K562 (cell line): Measurements from ENCODE around the gene KMT2A. TPM values are rescaled to one million over a fixed set of nuclear protein-coding genes. Genes with fewer than 3 reads are reported as not detected.
A peak's percentile ranks its signal among the peaks of the same experiment; 100 is the strongest.

ENCODE experiments used
- ATAC-seq: fragments of 200-7000 bp; cut with Tn5 transposase; 3 replicates; pipeline ENCODE4 v1.9.1; 2020; ENCODE audit warnings: moderate library complexity
- BruUV-seq: library from RNA; stranded (reverse); fragments of 400-500 nt; replicated peaks from 2 replicates; lab custom pipeline; 2021; lab: Mats Ljungman, UMichigan
- CTCF ChIA-PET: fragments of 300-600 bp; formaldehyde crosslinking; extraction: SDS; loops from one replicate; lab custom pipeline; 2021; ENCODE audit warnings: low intra/inter-chr PET ratio; lab: Yijun Ruan, JAX
- POLR2A ChIA-PET: fragments of 300-600, 350-650 bp; sonication (Branson Sonifier 250); formaldehyde crosslinking; extraction: SDS; loops from one replicate; lab custom pipeline; 2021; ENCODE audit warnings: antibody characterized with exemption, inconsistent platforms; lab: Yijun Ruan, JAX
- DNase-seq, 4 experiments: peaks; one replicate each; pipeline versions ENCODE4 v3.0.0 to v3.0.0-alpha.2; 2011 to 2018; ENCODE audit warnings: low spot score in 3 of 4, mixed read lengths in 3 of 4; ENCODE audit errors: extremely low read depth in 1 of 4
- FAIRE-seq: peaks from 2 replicates; lab custom pipeline; 2011; peaks lifted over from hg19 to GRCh38; lab: Jason Lieb, UNC
- H2AFZ ChIP-seq: 2 replicates; pipeline ENCODE4 v1.6.0; 2011; ENCODE audit warnings: low read depth, low read length, control low read depth, inconsistent platforms
- H3K27ac ChIP-seq: fragments of 200-600 bp; 3 replicates; pipeline ENCODE4 v1.8.0; 2011; ENCODE audit warnings: low read depth, mild to moderate bottlenecking, control low read depth, inconsistent platforms, low read length, moderate library complexity, mixed read lengths; ENCODE audit errors: extremely low read depth
- H3K27me3 ChIP-seq, 2 experiments: fragments of 300-600 bp in 1 of 2; 2 replicates in 1 of 2; 3 replicates in 1 of 2; pipeline versions ENCODE4 v1.6.0 to v1.8.0; 2011; ENCODE audit warnings: inconsistent platforms in 2 of 2, low read length in 2 of 2, mild to moderate bottlenecking in 1 of 2, mixed read lengths in 1 of 2, moderate library complexity in 1 of 2; ENCODE audit not compliant: control insufficient read depth in 2 of 2, insufficient read depth in 2 of 2
- H3K36me3 ChIP-seq: fragments of 300-600 bp; 3 replicates; pipeline ENCODE4 v1.8.0; 2011; ENCODE audit warnings: mild to moderate bottlenecking, low read length, inconsistent platforms; ENCODE audit not compliant: control insufficient read depth, insufficient read depth
- H3K4me1 ChIP-seq, 2 experiments: fragments of 200-600 bp in 1 of 2; replicated peaks in 1 of 2; 2 replicates in 1 of 2; 3 replicates in 1 of 2; pipeline versions ENCODE4 v1.5.1 to v1.8.0; 2011; ENCODE audit warnings: inconsistent platforms in 2 of 2, low read length in 2 of 2, mild to moderate bottlenecking in 1 of 2, mixed read lengths in 1 of 2, moderate library complexity in 1 of 2; ENCODE audit not compliant: control insufficient read depth in 2 of 2, insufficient read depth in 2 of 2
- H3K4me2 ChIP-seq: 2 replicates; pipeline ENCODE4 v1.6.1; 2011; ENCODE audit warnings: low read length, control low read depth, inconsistent platforms, mixed read lengths; ENCODE audit not compliant: insufficient read depth
- H3K4me3 ChIP-seq: fragments of 200-600 bp; sonication (generic), shearing (Covaris generic); 2 replicates; pipeline ENCODE4 v1.5.1; 2016; ENCODE audit warnings: control low read depth, inconsistent platforms
- H3K79me2 ChIP-seq: fragments of 200-600 bp; 3 replicates; pipeline ENCODE4 v1.8.0; 2011; ENCODE audit warnings: low read length, inconsistent platforms; ENCODE audit not compliant: control insufficient read depth, insufficient read depth
- H3K9ac ChIP-seq, 2 experiments: 2 replicates each; pipeline versions ENCODE4 v1.6.0 to v1.6.1; 2011; ENCODE audit warnings: low read depth in 2 of 2, low read length in 2 of 2, control low read depth in 1 of 2, inconsistent platforms in 1 of 2, mild to moderate bottlenecking in 1 of 2, mixed read lengths in 1 of 2; ENCODE audit not compliant: insufficient read depth in 1 of 2
- H3K9me1 ChIP-seq: one replicate; pipeline ENCODE4 v1.6.0; 2011; ENCODE audit warnings: inconsistent platforms, mild to moderate bottlenecking, low read length, moderate library complexity; ENCODE audit not compliant: control insufficient read depth, insufficient read depth
- H3K9me3 ChIP-seq: replicated peaks from 2 replicates; pipeline ENCODE4 v1.5.1; 2011; ENCODE audit warnings: low read depth, low read length, inconsistent platforms; ENCODE audit not compliant: control insufficient read depth, insufficient read depth
- H4K20me1 ChIP-seq: replicated peaks from 2 replicates; pipeline ENCODE4 v1.6.1; 2011; ENCODE audit warnings: low read length, inconsistent platforms, mixed read lengths; ENCODE audit not compliant: control insufficient read depth, insufficient read depth
- ARID1B ChIP-seq: fragments of 450-650 bp; IDR thresholded peaks from 2 replicates; pipeline ENCODE4 v1.6.1; 2016; ENCODE audit warnings: antibody characterized with exemption, mild to moderate bottlenecking, inconsistent platforms
- CBFA2T2 ChIP-seq: fragments of 450-650 bp; conservative IDR thresholded peaks from 2 replicates; pipeline ENCODE4 v1.6.1; 2017; ENCODE audit warnings: mild to moderate bottlenecking
- CBFA2T3 ChIP-seq: fragments of 450-650 bp; IDR thresholded peaks from 2 replicates; pipeline ENCODE4 v1.6.1; 2017
- DPF2 ChIP-seq: fragments of 450-650 bp; IDR thresholded peaks from 2 replicates; pipeline ENCODE4 v1.6.1; 2016
- HIVEP1 ChIP-seq: fragments of 250-450 bp; sonication (Bioruptor Pico); IDR thresholded peaks from 2 replicates; pipeline ENCODE4 v1.4.0; 2020; ENCODE audit warnings: mild to moderate bottlenecking
- MTA2 ChIP-seq: fragments of 450-650 bp; IDR thresholded peaks from 2 replicates; pipeline ENCODE4 v1.6.1; 2016; ENCODE audit warnings: low read depth
- RCOR1 ChIP-seq, 2 experiments: IDR thresholded peaks; 2 replicates each; pipeline ENCODE4 v1.6.1; 2012; ENCODE audit warnings: low read depth in 2 of 2, low read length in 2 of 2, borderline replicate concordance in 1 of 2, improper control_type of control experiment in 1 of 2
- RFX7 ChIP-seq: fragments of 250-450 bp; sonication (Bioruptor Pico); IDR thresholded peaks from 2 replicates; pipeline ENCODE4 v1.5.1; 2021; ENCODE audit warnings: mild to moderate bottlenecking
- SMARCA4 ChIP-seq: fragments of 450-650 bp; IDR thresholded peaks from 2 replicates; pipeline ENCODE4 v1.6.1; 2016
- SOX6 ChIP-seq: fragments of 450-650 bp; IDR thresholded peaks from 2 replicates; pipeline ENCODE4 v1.6.1; 2014; ENCODE audit warnings: mild to moderate bottlenecking
- TAF1 ChIP-seq: IDR thresholded peaks from 2 replicates; pipeline ENCODE4 v1.6.1; 2011; ENCODE audit warnings: mild to moderate bottlenecking, low read length, moderate library complexity; ENCODE audit not compliant: insufficient read depth, control insufficient read depth, severe bottlenecking; ENCODE audit errors: extremely low read depth
- TAL1 ChIP-seq: fragments of 450-650 bp; IDR thresholded peaks from 2 replicates; pipeline ENCODE4 v1.6.1; 2016; ENCODE audit warnings: mild to moderate bottlenecking
- TCF3 ChIP-seq: sonication (generic); formaldehyde crosslinking; IDR thresholded peaks from 2 replicates; pipeline ENCODE4 v1.4.0; 2020; ENCODE audit warnings: mild to moderate bottlenecking, missing genetic modification reagents
- XRCC5 ChIP-seq: fragments of 200-400 bp; formaldehyde crosslinking; IDR thresholded peaks from 2 replicates; pipeline ENCODE4 v1.6.1; 2017; ENCODE audit warnings: low read depth, mild to moderate bottlenecking, low read length
- ZNF143 ChIP-seq: sonication (generic); formaldehyde crosslinking; IDR thresholded peaks from 2 replicates; pipeline ENCODE4 v1.9.0; 2022; ENCODE audit warnings: mild to moderate bottlenecking, missing genetic modification reagents
- ZNF197 ChIP-seq: fragments of 200-800 bp; sonication (Bioruptor generic); IDR thresholded peaks from 2 replicates; pipeline ENCODE4 v1.6.1; 2016; ENCODE audit warnings: low read depth, missing genetic modification characterization, missing compliant biosample characterization
- ZNF263 ChIP-seq: sonication (generic); formaldehyde crosslinking; IDR thresholded peaks from 2 replicates; pipeline ENCODE4 v1.8.0; 2022; ENCODE audit warnings: mild to moderate bottlenecking, missing genetic modification reagents, borderline replicate concordance
- ZNF584 ChIP-seq: fragments of 200-800 bp; sonication (Bioruptor generic); IDR thresholded peaks from 2 replicates; pipeline ENCODE4 v1.6.1; 2016; ENCODE audit warnings: low read depth, mild to moderate bottlenecking, missing genetic modification characterization, missing compliant biosample characterization
- WGBS: fragments of 100-300 bp; shearing (Covaris generic); methylation state at CpG from one replicate; pipeline ENCODE4 v1.1.6; 2016; ENCODE audit warnings: low coverage, mixed read lengths; ENCODE audit not compliant: insufficient coverage; ENCODE audit errors: missing lambda C conversion rate; 5-methylcytosine and 5-hydroxymethylcytosine counted together
- in situ Hi-C: fragments of 300-500 bp; cut with MboI; formaldehyde crosslinking; loops from 4 replicates; pipeline ENCODE4 v1.15.0; 2018; ENCODE audit warnings: inconsistent platforms, mixed read lengths
- intact Hi-C: fragments of 100-400 bp; cut with micrococcal nuclease; formaldehyde crosslinking; loops from 2 replicates; pipeline ENCODE4 v1.14.2; 2022
- polyA plus RNA-seq, 8 experiments: library from polyadenylated mRNA; depleted of rRNA in 4 of 8; stranded (reverse) in 5 of 8; unstranded in 3 of 8; fragments of >200 nt; fragmentation: Nextera tagmentation in 2 of 8; fragmentation: Illumina TruSeq in 1 of 8; extraction: Ambion mirVana in 2 of 8; extraction: Trizol in 1 of 8; gene quantifications; 2 replicates each; pipeline versions ENCODE4 v1.2.1 to v1.2.3, GENCODE V29; 2011 to 2014; ENCODE audit warnings: inconsistent platforms in 1 of 8, missing spikeins in 1 of 8
- total RNA-seq, 7 experiments: library from RNA; depleted of rRNA in 6 of 7; stranded (reverse); fragments of >200 nt in 6 of 7; fragmentation: Illumina TruSeq in 2 of 7; extraction: Trizol in 2 of 7; gene quantifications; 2 replicates each; pipeline versions ENCODE4 v1.2.1 to v1.2.3, GENCODE V29; 2011 to 2021; ENCODE audit warnings: low replicate concordance in 1 of 7
- TF ChIP-seq, protein P1 (sequence below): sonication (generic); formaldehyde crosslinking; IDR thresholded peaks from 2 replicates; pipeline ENCODE4 v1.8.1; 2022; ENCODE audit warnings: missing genetic modification reagents

The KMT2A gene
- total and polyA plus RNA-seq, 9 of the 15 experiments (the other 6 are each of a cell fraction or from before 2014, with no cell fraction given), result 9.6 to 59.9 (median 32.6) TPM

DNA sequence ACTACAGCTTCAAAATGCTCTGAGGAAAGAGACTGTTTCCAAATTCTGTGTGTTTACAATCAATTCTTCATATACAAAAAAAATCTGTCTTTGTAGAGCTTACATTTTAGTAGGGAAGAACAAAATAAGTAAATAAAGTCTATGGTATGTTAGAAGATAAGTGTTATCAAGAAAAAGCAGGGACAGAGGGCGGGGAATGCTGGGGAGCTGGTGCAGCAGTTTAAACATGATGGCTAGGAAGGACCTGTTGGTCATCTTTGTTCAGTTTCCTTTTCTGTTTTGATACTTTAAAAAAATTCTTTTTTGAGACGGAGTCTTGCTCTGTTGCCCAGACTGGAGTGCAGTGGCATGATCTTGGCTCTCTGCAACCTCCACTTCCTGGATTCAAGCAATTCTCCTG lies 110.8 kb downstream of the KMT2A start:
- in situ Hi-C loops, result no loop called here

More for the DNA sequence above, 110.8 kb downstream of the KMT2A start:
- Histone ChIP-seq H3K27ac (no peak overlapping the region), H3K4me2 (no peak overlapping the region), H3K9me3 (no peaks in the 10 kb centered on the region), H3K36me3 (no peaks in the 10 kb centered on the region), H2AFZ (no peak overlapping the region), H3K79me2 (no peaks in the 10 kb centered on the region), H3K4me3 (no peak overlapping the region), H3K9ac (no peak overlapping the region), H3K4me1 (peaks cover 0 to 3% of the 10 kb centered on the region in 2 experiments; a peak in 2 of 5 replicates), H3K27me3 (no peaks in the 10 kb centered on the region), H3K9me1 (no peaks in the 10 kb centered on the region), H4K20me1 (no peaks in the 10 kb centered on the region)
- POLR2A ChIA-PET, result interaction anchor here (0.5 to 0.9 kb wide), 6 partner anchors 15 to 197 kb away, joined by 3 to 4 read pairs (median 3); no protein-coding TSS in a partner anchor
- FAIRE-seq (peak; percentile 40), DNase-seq (peak in 1 of 4 experiments; percentile 40), ATAC-seq (peak; percentile 64; the same call in 2 of the 3 replicates)
- intact Hi-C loops, result no loop called here
- 13% methylated on average over 2 of the region's 2 CpGs for WGBS
- CTCF ChIA-PET, result no interaction called here
- BruUV-seq, result no TSS peak
- peak; percentile 30; the same call in 1 of the 2 replicates for TF ChIP-seq CBFA2T2
- no peak for TF ChIP-seq ZNF584 (CRISPR knock-in tag)
- TF ChIP-seq HIVEP1 (CRISPR knock-in tag), result no peak
- TF ChIP-seq ZNF143 (CRISPR knock-in tag), result no peak
- 0 out of 4 replicates have a peak, but pooled peaks of 1 of the 2 experiments have one; percentile 11 for TF ChIP-seq RCOR1 (IDR thresholded peaks at IDR 0.05; ENCODE audit: borderline replicate concordance in 1 of 2, low read depth in 2 of 2, low read length in 2 of 2)
- TF ChIP-seq TCF3 (CRISPR knock-in tag), result peak; percentile 73
- TF ChIP-seq, protein P1, sequence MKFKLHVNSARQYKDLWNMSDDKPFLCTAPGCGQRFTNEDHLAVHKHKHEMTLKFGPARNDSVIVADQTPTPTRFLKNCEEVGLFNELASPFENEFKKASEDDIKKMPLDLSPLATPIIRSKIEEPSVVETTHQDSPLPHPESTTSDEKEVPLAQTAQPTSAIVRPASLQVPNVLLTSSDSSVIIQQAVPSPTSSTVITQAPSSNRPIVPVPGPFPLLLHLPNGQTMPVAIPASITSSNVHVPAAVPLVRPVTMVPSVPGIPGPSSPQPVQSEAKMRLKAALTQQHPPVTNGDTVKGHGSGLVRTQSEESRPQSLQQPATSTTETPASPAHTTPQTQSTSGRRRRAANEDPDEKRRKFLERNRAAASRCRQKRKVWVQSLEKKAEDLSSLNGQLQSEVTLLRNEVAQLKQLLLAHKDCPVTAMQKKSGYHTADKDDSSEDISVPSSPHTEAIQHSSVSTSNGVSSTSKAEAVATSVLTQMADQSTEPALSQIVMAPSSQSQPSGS (CRISPR knock-in tag), result no peak
- no peak for TF ChIP-seq RFX7 (CRISPR knock-in tag)
- no peak for TF ChIP-seq ZNF197 (CRISPR knock-in tag)
- peak; percentile 44; the same call in 1 of the 2 replicates for TF ChIP-seq SMARCA4
- no peak for TF ChIP-seq TAF1
- TF ChIP-seq MTA2, result peak; percentile 45; the same call in 1 of the 2 replicates
- TF ChIP-seq DPF2, result peak; percentile 25; the same call in 1 of the 2 replicates
- no peak for TF ChIP-seq ZNF263 (CRISPR knock-in tag)
- peak; percentile 66 for TF ChIP-seq TAL1
- no peak for TF ChIP-seq SOX6
- TF ChIP-seq ARID1B, result peak; percentile 75
- no peak for TF ChIP-seq XRCC5
- peak; percentile 57 for TF ChIP-seq CBFA2T3
